Endothelial cell of umbilical vein (primary cell): ENCODE measurements around the gene SH3D21.

ENCODE experiments used
- POLR2A ChIP-seq: IDR thresholded peaks from 2 replicates; pipeline ENCODE4 v1.6.1; 2012; ENCODE audit warnings: low read depth, mild to moderate bottlenecking, control low read depth, low read length
- TF ChIP-seq, protein P1 (sequence below), 2 donors: IDR thresholded peaks; 1 replicate in 1 of 2; 2 replicates in 1 of 2; pipeline ENCODE4 v1.5.1; 2011; ENCODE audit warnings: low read length in 2 of 2, mild to moderate bottlenecking in 2 of 2, moderate library complexity in 2 of 2, control low read depth in 1 of 2, inconsistent platforms in 1 of 2, low read depth in 1 of 2; ENCODE audit not compliant: insufficient read depth in 1 of 2; ENCODE audit errors: extremely low read depth in 1 of 2

DNA sequence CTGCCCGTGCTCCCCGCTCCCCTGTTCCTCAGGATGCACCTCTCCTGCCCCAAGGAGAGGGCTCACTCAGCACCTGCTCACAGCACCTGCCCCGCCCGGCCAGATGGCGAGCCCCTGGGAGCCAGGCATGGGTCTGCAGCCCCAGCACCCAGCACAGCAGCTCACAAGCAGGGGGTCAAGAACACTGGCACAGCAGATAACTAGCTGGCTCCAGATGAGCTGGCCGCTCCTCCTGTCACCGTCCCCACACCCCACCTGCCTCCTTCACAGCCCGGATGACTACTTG lies 38.2 kb downstream of the SH3D21 start:
- TF ChIP-seq, protein P1, sequence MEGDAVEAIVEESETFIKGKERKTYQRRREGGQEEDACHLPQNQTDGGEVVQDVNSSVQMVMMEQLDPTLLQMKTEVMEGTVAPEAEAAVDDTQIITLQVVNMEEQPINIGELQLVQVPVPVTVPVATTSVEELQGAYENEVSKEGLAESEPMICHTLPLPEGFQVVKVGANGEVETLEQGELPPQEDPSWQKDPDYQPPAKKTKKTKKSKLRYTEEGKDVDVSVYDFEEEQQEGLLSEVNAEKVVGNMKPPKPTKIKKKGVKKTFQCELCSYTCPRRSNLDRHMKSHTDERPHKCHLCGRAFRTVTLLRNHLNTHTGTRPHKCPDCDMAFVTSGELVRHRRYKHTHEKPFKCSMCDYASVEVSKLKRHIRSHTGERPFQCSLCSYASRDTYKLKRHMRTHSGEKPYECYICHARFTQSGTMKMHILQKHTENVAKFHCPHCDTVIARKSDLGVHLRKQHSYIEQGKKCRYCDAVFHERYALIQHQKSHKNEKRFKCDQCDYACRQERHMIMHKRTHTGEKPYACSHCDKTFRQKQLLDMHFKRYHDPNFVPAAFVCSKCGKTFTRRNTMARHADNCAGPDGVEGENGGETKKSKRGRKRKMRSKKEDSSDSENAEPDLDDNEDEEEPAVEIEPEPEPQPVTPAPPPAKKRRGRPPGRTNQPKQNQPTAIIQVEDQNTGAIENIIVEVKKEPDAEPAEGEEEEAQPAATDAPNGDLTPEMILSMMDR (IDR thresholded peaks at IDR 0.05; ENCODE audit: extremely low read depth in 1 of 2, insufficient read depth in 1 of 2, low read depth in 1 of 2, low read length in 2 of 2): no peak
- no peak for TF ChIP-seq POLR2A
